ENCODE data around the gene CDKN1C.
A peak's percentile ranks its signal among the peaks of the same experiment; 100 is the strongest.

The CDKN1C gene

GRCh38 chr11:2874963-2875362 is 10.6 kb downstream of the CDKN1C start (continued):
- TF ChIP-seq TSHZ2 (CRISPR knock-in tag; IDR thresholded peaks at IDR 0.05), result no peak
- TF ChIP-seq ISL1 (CRISPR knock-in tag; IDR thresholded peaks at IDR 0.05), result no peak
- TF ChIP-seq PPARA (CRISPR knock-in tag; IDR thresholded peaks at IDR 0.05; ENCODE audit: borderline replicate concordance), result no peak
- no peak for TF ChIP-seq CREB5 (CRISPR knock-in tag; IDR thresholded peaks at IDR 0.05; ENCODE audit: low read depth)
- TF ChIP-seq ZNF565 (CRISPR knock-in tag; conservative IDR thresholded peaks at IDR 0.05; ENCODE audit: low read depth), result no peak
- TF ChIP-seq ZNF70 (CRISPR knock-in tag; IDR thresholded peaks at IDR 0.05), result no peak
- no peak for TF ChIP-seq ARNTL (CRISPR knock-in tag; IDR thresholded peaks at IDR 0.05; ENCODE audit: borderline replicate concordance, low read depth)
- no peak for TF ChIP-seq SNAI2 (CRISPR knock-in tag; IDR thresholded peaks at IDR 0.05)

- TF ChIP-seq ESRRG (CRISPR knock-in tag; IDR thresholded peaks at IDR 0.05) (no peak), CSDC2 (CRISPR knock-in tag; IDR thresholded peaks at IDR 0.05) (no peak), RARB (CRISPR knock-in tag; IDR thresholded peaks at IDR 0.05) (no peak), CREB5 (CRISPR knock-in tag; IDR thresholded peaks at IDR 0.05; ENCODE audit: low read depth) (no peak), GLIS3 (CRISPR knock-in tag; IDR thresholded peaks at IDR 0.05) (no peak), ZNF70 (CRISPR knock-in tag; IDR thresholded peaks at IDR 0.05) (no peak), SNAI2 (CRISPR knock-in tag; IDR thresholded peaks at IDR 0.05) (no peak), ISL1 (CRISPR knock-in tag; IDR thresholded peaks at IDR 0.05) (no peak), ZNF565 (CRISPR knock-in tag; conservative IDR thresholded peaks at IDR 0.05; ENCODE audit: low read depth) (no peak), CSRNP3 (CRISPR knock-in tag; IDR thresholded peaks at IDR 0.05) (no peak), PATZ1 (CRISPR knock-in tag; IDR thresholded peaks at IDR 0.05; ENCODE audit: borderline replicate concordance) (no peak), ZC3H10 (CRISPR knock-in tag; IDR thresholded peaks at IDR 0.05) (no peak), TCF4 (CRISPR knock-in tag; IDR thresholded peaks at IDR 0.05; ENCODE audit: borderline replicate concordance) (no peak), BACH2 (CRISPR knock-in tag; IDR thresholded peaks at IDR 0.05; ENCODE audit: borderline replicate concordance) (no peak), POU6F1 (CRISPR knock-in tag; IDR thresholded peaks at IDR 0.05; ENCODE audit: borderline replicate concordance, low read depth) (no peak), ARNTL (CRISPR knock-in tag; IDR thresholded peaks at IDR 0.05; ENCODE audit: borderline replicate concordance, low read depth) (no peak), PPARA (CRISPR knock-in tag; IDR thresholded peaks at IDR 0.05; ENCODE audit: borderline replicate concordance) (no peak), ZFP3 (CRISPR knock-in tag; IDR thresholded peaks at IDR 0.05) (no peak), OSR1 (CRISPR knock-in tag; IDR thresholded peaks at IDR 0.05) (no peak), ZNF8 (CRISPR knock-in tag; IDR thresholded peaks at IDR 0.05) (no peak)
- peak; percentile 22; the same call in 2 of the 3 replicates for ATAC-seq
Measured at GRCh38 chr11:2870969-2871680, 14.4 kb downstream of the CDKN1C start.
